DMS114 treated with DMSO at 0.1 percent for 48 hours (cell line): Measurements from ENCODE around the gene B3GALT6.

ENCODE experiments used
- DNase-seq: peaks from one replicate; lab custom pipeline; 2025; ENCODE audit not compliant: unreplicated experiment; lab: John Stamatoyannopoulos, UW

Gene B3GALT6

GRCh38 chr1:1200876-1201810, 30.9 kb upstream of the B3GALT6 start:
- DNase-seq, result no peak

- DNase-seq, result no peak
Observed at GRCh38 chr1:1202831-1203560, 29.0 kb upstream of the B3GALT6 start.

GRCh38 chr1:1203561-1204424, 28.2 kb upstream of the B3GALT6 start:
- DNase-seq, result no peak

- no peak for DNase-seq
Observed at GRCh38 chr1:1204425-1204920, 27.6 kb upstream of the B3GALT6 start.

- no peak for DNase-seq
Observed at GRCh38 chr1:1204998-1205768, 26.9 kb upstream of the B3GALT6 start.

- no peak for DNase-seq
Observed at GRCh38 chr1:1205769-1206375, 26.2 kb upstream of the B3GALT6 start.

GRCh38 chr1:1206376-1206965, 25.6 kb upstream of the B3GALT6 start, which contains the start of gene TNFRSF18:
TSS of gene TNFRSF18 (minus strand) at chr1:1206592. CDS start at chr1:1206571, 21 bp downstream.
- no peak for DNase-seq

GRCh38 chr1:1206966-1207531, 25.0 kb upstream of the B3GALT6 start:
- no peak for DNase-seq

- no peak for DNase-seq
Observed at GRCh38 chr1:1207571-1207892, 24.5 kb upstream of the B3GALT6 start.

- DNase-seq, result no peak
Observed at GRCh38 chr1:1208713-1209433, 23.2 kb upstream of the B3GALT6 start.

GRCh38 chr1:1210726-1211540, 21.1 kb upstream of the B3GALT6 start:
- DNase-seq, result no peak

- DNase-seq, result no peak
Observed at GRCh38 chr1:1211541-1212441, 20.2 kb upstream of the B3GALT6 start.

- DNase-seq, result no peak
Observed at GRCh38 chr1:1212780-1213344, 19.2 kb upstream of the B3GALT6 start.

- DNase-seq, result no peak
Observed at GRCh38 chr1:1213345-1214265, 18.4 kb upstream of the B3GALT6 start, which contains the start of gene TNFRSF4. TSS of gene TNFRSF4 (minus strand) at chr1:1214153. CDS start at chr1:1214127, 26 bp downstream.

- no peak for DNase-seq
Observed at GRCh38 chr1:1215080-1215676, 16.9 kb upstream of the B3GALT6 start.
